H1 (cell line): Measurements from ENCODE around the gene STAM2. TPM values are rescaled to one million over a fixed set of nuclear protein-coding genes. Genes with fewer than 3 reads are reported as not detected.

Experiments
- BCL11A ChIP-seq, 2 experiments: IDR thresholded peaks; one replicate each; pipeline ENCODE4 v1.6.1; 2011; ENCODE audit warnings: low read depth in 2 of 2, low read length in 2 of 2, mild to moderate bottlenecking in 2 of 2
- BRCA1 ChIP-seq: IDR thresholded peaks from 2 replicates; pipeline ENCODE4 v1.6.1; 2012; ENCODE audit warnings: low read depth, low read length, improper control_type of control experiment
- E2F6 ChIP-seq: IDR thresholded peaks from 2 replicates; pipeline ENCODE4 v1.6.1; 2012; ENCODE audit warnings: inconsistent platforms
- POLR2A ChIP-seq, 2 experiments: IDR thresholded peaks; 1 replicate in 1 of 2; 2 replicates in 1 of 2; pipeline ENCODE4 v1.6.1; 2011; ENCODE audit warnings: low read depth in 2 of 2, low read length in 2 of 2, mild to moderate bottlenecking in 2 of 2; ENCODE audit errors: control extremely low read depth in 1 of 2
- TBP ChIP-seq: IDR thresholded peaks from 2 replicates; pipeline ENCODE4 v1.6.1; 2011; ENCODE audit warnings: low read depth, low read length, improper control_type of control experiment
- polyA plus RNA-seq, 7 experiments: library from polyadenylated mRNA; depleted of rRNA in 3 of 7; stranded (reverse) in 5 of 7; unstranded in 2 of 7; fragments of >200 nt in 5 of 7; fragments of 200-250 nt in 2 of 7; gene quantifications; 1 replicate in 5 of 7; 2 replicates in 1 of 7; 4 replicates in 1 of 7; pipeline versions ENCODE4 v1.2.1 to v1.2.3, GENCODE V29; 2011 to 2013; ENCODE audit warnings: missing spikeins in 2 of 7, mixed read lengths in 2 of 7
- total RNA-seq: library from RNA; stranded (reverse); fragmentation: NEBNext Ultra II Directional; extraction: Animal tissue kit (Norgen Biotek cat#: 25700); gene quantifications from 2 replicates; pipeline ENCODE4 v1.2.1, GENCODE V29; 2021
- TF ChIP-seq, protein P1 (sequence below): fragments of 300-600 bp; sonication (generic); IDR thresholded peaks from 2 replicates; pipeline ENCODE4 v1.7.1; 2012; ENCODE audit warnings: low read length, moderate library complexity, mild to moderate bottlenecking, inconsistent platforms; ENCODE audit not compliant: insufficient replicate concordance
- TF ChIP-seq, protein P2 (sequence below): IDR thresholded peaks from 2 replicates; pipeline ENCODE4 v1.6.1; 2012; ENCODE audit warnings: low read length, inconsistent platforms

Gene STAM2
- total and polyA plus RNA-seq, 2 of the 8 experiments (the other 6 are each of a cell fraction or from before 2014, with no cell fraction given): 5.4 to 9.4 TPM

DNA sequence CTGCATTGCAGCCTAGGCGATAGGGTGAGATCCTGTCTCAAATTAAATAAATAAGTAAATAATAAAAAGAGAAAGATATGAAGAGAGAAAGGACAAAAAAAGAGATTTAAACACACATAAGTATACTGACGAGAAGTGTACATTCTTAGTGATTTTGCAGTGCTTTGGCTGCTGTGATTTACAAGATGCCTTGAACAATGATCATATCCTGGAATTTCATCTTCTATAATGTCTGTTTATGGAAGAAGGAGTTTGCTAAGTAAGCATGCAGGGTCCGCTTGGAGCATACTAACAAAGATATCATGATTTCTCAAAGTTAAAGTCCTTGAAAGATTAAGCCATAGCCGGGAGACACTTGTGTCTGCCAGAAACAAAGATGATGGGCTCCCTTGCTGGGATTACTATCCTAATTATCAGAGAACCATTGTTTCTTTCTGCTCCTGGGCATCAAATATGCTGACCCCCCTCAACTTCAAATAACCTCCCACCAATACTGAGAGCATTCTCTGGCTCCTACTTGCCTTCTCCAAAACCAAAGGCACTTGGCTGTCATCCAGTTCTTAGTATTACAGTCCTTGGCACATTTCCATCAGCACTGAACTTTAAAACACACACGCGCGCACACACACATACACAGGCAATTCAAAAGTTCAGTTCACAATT lies 47.5 kb upstream of the STAM2 start (continued):
- TF ChIP-seq, protein P1, sequence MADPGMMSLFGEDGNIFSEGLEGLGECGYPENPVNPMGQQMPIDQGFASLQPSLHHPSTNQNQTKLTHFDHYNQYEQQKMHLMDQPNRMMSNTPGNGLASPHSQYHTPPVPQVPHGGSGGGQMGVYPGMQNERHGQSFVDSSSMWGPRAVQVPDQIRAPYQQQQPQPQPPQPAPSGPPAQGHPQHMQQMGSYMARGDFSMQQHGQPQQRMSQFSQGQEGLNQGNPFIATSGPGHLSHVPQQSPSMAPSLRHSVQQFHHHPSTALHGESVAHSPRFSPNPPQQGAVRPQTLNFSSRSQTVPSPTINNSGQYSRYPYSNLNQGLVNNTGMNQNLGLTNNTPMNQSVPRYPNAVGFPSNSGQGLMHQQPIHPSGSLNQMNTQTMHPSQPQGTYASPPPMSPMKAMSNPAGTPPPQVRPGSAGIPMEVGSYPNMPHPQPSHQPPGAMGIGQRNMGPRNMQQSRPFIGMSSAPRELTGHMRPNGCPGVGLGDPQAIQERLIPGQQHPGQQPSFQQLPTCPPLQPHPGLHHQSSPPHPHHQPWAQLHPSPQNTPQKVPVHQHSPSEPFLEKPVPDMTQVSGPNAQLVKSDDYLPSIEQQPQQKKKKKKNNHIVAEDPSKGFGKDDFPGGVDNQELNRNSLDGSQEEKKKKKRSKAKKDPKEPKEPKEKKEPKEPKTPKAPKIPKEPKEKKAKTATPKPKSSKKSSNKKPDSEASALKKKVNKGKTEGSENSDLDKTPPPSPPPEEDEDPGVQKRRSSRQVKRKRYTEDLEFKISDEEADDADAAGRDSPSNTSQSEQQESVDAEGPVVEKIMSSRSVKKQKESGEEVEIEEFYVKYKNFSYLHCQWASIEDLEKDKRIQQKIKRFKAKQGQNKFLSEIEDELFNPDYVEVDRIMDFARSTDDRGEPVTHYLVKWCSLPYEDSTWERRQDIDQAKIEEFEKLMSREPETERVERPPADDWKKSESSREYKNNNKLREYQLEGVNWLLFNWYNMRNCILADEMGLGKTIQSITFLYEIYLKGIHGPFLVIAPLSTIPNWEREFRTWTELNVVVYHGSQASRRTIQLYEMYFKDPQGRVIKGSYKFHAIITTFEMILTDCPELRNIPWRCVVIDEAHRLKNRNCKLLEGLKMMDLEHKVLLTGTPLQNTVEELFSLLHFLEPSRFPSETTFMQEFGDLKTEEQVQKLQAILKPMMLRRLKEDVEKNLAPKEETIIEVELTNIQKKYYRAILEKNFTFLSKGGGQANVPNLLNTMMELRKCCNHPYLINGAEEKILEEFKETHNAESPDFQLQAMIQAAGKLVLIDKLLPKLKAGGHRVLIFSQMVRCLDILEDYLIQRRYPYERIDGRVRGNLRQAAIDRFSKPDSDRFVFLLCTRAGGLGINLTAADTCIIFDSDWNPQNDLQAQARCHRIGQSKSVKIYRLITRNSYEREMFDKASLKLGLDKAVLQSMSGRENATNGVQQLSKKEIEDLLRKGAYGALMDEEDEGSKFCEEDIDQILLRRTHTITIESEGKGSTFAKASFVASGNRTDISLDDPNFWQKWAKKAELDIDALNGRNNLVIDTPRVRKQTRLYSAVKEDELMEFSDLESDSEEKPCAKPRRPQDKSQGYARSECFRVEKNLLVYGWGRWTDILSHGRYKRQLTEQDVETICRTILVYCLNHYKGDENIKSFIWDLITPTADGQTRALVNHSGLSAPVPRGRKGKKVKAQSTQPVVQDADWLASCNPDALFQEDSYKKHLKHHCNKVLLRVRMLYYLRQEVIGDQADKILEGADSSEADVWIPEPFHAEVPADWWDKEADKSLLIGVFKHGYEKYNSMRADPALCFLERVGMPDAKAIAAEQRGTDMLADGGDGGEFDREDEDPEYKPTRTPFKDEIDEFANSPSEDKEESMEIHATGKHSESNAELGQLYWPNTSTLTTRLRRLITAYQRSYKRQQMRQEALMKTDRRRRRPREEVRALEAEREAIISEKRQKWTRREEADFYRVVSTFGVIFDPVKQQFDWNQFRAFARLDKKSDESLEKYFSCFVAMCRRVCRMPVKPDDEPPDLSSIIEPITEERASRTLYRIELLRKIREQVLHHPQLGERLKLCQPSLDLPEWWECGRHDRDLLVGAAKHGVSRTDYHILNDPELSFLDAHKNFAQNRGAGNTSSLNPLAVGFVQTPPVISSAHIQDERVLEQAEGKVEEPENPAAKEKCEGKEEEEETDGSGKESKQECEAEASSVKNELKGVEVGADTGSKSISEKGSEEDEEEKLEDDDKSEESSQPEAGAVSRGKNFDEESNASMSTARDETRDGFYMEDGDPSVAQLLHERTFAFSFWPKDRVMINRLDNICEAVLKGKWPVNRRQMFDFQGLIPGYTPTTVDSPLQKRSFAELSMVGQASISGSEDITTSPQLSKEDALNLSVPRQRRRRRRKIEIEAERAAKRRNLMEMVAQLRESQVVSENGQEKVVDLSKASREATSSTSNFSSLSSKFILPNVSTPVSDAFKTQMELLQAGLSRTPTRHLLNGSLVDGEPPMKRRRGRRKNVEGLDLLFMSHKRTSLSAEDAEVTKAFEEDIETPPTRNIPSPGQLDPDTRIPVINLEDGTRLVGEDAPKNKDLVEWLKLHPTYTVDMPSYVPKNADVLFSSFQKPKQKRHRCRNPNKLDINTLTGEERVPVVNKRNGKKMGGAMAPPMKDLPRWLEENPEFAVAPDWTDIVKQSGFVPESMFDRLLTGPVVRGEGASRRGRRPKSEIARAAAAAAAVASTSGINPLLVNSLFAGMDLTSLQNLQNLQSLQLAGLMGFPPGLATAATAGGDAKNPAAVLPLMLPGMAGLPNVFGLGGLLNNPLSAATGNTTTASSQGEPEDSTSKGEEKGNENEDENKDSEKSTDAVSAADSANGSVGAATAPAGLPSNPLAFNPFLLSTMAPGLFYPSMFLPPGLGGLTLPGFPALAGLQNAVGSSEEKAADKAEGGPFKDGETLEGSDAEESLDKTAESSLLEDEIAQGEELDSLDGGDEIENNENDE: no peak
- no peak for TF ChIP-seq POLR2A (IDR thresholded peaks at IDR 0.05; ENCODE audit: control extremely low read depth in 1 of 2, low read depth in 2 of 2, low read length in 2 of 2)
- TF ChIP-seq, protein P2, sequence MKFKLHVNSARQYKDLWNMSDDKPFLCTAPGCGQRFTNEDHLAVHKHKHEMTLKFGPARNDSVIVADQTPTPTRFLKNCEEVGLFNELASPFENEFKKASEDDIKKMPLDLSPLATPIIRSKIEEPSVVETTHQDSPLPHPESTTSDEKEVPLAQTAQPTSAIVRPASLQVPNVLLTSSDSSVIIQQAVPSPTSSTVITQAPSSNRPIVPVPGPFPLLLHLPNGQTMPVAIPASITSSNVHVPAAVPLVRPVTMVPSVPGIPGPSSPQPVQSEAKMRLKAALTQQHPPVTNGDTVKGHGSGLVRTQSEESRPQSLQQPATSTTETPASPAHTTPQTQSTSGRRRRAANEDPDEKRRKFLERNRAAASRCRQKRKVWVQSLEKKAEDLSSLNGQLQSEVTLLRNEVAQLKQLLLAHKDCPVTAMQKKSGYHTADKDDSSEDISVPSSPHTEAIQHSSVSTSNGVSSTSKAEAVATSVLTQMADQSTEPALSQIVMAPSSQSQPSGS: no peak
- TF ChIP-seq BCL11A (IDR thresholded peaks at IDR 0.05; ENCODE audit: low read depth in 2 of 2, low read length in 2 of 2): no peak
- TF ChIP-seq E2F6: no peak
- TF ChIP-seq TBP: no peak
- TF ChIP-seq BRCA1: no peak
